H1 (cell line): Measurements from ENCODE around the gene FOXO6. TPM values are rescaled to one million over a fixed set of nuclear protein-coding genes. Genes with fewer than 3 reads are reported as not detected.

Experiments
- CTCF ChIA-PET: fragments of 300-600 bp; sonication (Branson Sonifier 250); formaldehyde crosslinking; loops from one replicate; lab custom pipeline; 2021; ENCODE audit not compliant: partially characterized antibody; lab: Charles Lee
- POLR2A ChIA-PET: fragments of 300-600 bp; sonication (Branson Sonifier 250); formaldehyde crosslinking; loops from one replicate; lab custom pipeline; 2021; ENCODE audit warnings: inconsistent platforms; ENCODE audit not compliant: partially characterized antibody; lab: Charles Lee
- DNase-seq, 2 experiments: peaks; one replicate each; pipeline versions ENCODE4 v3.0.0 to v3.0.0-alpha.2; 2010 to 2022; ENCODE audit warnings: low spot score in 2 of 2, low read depth in 1 of 2, mixed read lengths in 1 of 2
- FAIRE-seq: peaks from 2 replicates; lab custom pipeline; 2011; peaks lifted over from hg19 to GRCh38; lab: Jason Lieb, UNC
- H2AFZ ChIP-seq: 2 replicates; pipeline ENCODE4 v1.8.1; 2012; ENCODE audit warnings: low read length, inconsistent platforms
- H2AK5ac ChIP-seq: 2 replicates; pipeline ENCODE4 v1.6.1; 2013; ENCODE audit warnings: low read depth, low read length
- H2BK120ac ChIP-seq: replicated peaks from 2 replicates; pipeline ENCODE3; 2013; ENCODE audit warnings: low read depth, low read length, inconsistent platforms
- H2BK12ac ChIP-seq: 2 replicates; pipeline ENCODE4 v1.6.1; 2013; ENCODE audit warnings: low read depth, low read length
- H2BK15ac ChIP-seq: 2 replicates; pipeline ENCODE4 v1.6.1; 2013; ENCODE audit warnings: low read length
- H2BK20ac ChIP-seq: 2 replicates; pipeline ENCODE4 v1.6.1; 2013; ENCODE audit warnings: low read length
- H2BK5ac ChIP-seq: 2 replicates; pipeline ENCODE4 v1.6.1; 2013; ENCODE audit warnings: low read depth, low read length
- H3K14ac ChIP-seq: 2 replicates; pipeline ENCODE4 v1.6.1; 2013; ENCODE audit warnings: inconsistent platforms; ENCODE audit not compliant: insufficient read length
- H3K18ac ChIP-seq: 2 replicates; pipeline ENCODE4 v1.6.1; 2013; ENCODE audit warnings: low read length; ENCODE audit errors: extremely low read depth
- H3K23ac ChIP-seq: 2 replicates; pipeline ENCODE4 v1.6.1; 2013; ENCODE audit warnings: inconsistent platforms; ENCODE audit not compliant: insufficient read length
- H3K23me2 ChIP-seq: 2 replicates; pipeline ENCODE4 v1.6.1; 2013; ENCODE audit warnings: low read depth, low read length
- H3K27ac ChIP-seq: 2 replicates; pipeline ENCODE4 v1.6.1; 2011; ENCODE audit warnings: low read depth, low read length, inconsistent platforms
- H3K27me3 ChIP-seq, 4 experiments: replicated peaks in 1 of 4; 1 replicate in 1 of 4; 2 replicates in 3 of 4; pipeline versions ENCODE4 v1.6.1 to v1.8.1; 2011 to 2013; ENCODE audit warnings: low read length in 3 of 4, mild to moderate bottlenecking in 3 of 4, inconsistent platforms in 2 of 4, mixed read lengths in 2 of 4, moderate library complexity in 1 of 4; ENCODE audit not compliant: control insufficient read depth in 3 of 4, insufficient read depth in 3 of 4; ENCODE audit errors: extremely low read depth in 1 of 4
- H3K36me3 ChIP-seq, 4 experiments: 2 replicates each; pipeline versions ENCODE4 v1.6.1 to v1.8.1; 2011 to 2013; ENCODE audit warnings: mild to moderate bottlenecking in 4 of 4, low read length in 3 of 4, moderate library complexity in 2 of 4, control low read depth in 1 of 4, inconsistent platforms in 1 of 4; ENCODE audit not compliant: insufficient read depth in 4 of 4, control insufficient read depth in 2 of 4
- H3K4ac ChIP-seq: replicated peaks from 2 replicates; pipeline ENCODE3; 2013; ENCODE audit warnings: low read length, low read depth, mixed read lengths, inconsistent platforms; ENCODE audit not compliant: insufficient read length
- H3K4me1 ChIP-seq, 4 experiments: replicated peaks in 1 of 4; 1 replicate in 1 of 4; 2 replicates in 3 of 4; pipeline versions ENCODE4 v1.6.1 to v1.8.1; 2011 to 2013; ENCODE audit warnings: low read length in 3 of 4, inconsistent platforms in 2 of 4, mixed read lengths in 1 of 4; ENCODE audit not compliant: insufficient read depth in 4 of 4, control insufficient read depth in 3 of 4
- H3K4me2 ChIP-seq, 2 experiments: 2 replicates each; pipeline versions ENCODE4 v1.6.1 to v1.8.1; 2011 to 2013; ENCODE audit warnings: low read depth in 2 of 2, low read length in 2 of 2, control low read depth in 1 of 2, inconsistent platforms in 1 of 2, mild to moderate bottlenecking in 1 of 2; ENCODE audit not compliant: insufficient read depth in 1 of 2
- H3K4me3 ChIP-seq, 4 experiments: fragments of 200-600, 300-600 bp in 1 of 4; sonication (generic), shearing (Covaris generic), sonication (Bioruptor Twin) in 1 of 4; 2 replicates each; pipeline versions ENCODE4 v1.5.1 to v1.8.1; 2011 to 2016; ENCODE audit warnings: low read length in 4 of 4, low read depth in 3 of 4, control low read depth in 2 of 4, inconsistent platforms in 2 of 4, mild to moderate bottlenecking in 2 of 4, mixed read lengths in 1 of 4, moderate library complexity in 1 of 4; ENCODE audit not compliant: insufficient read depth in 2 of 4; ENCODE audit errors: extremely low read depth in 1 of 4
- H3K56ac ChIP-seq: replicated peaks from 2 replicates; pipeline ENCODE3; 2013; ENCODE audit warnings: low read depth, mild to moderate bottlenecking, mixed read lengths, low read length, inconsistent platforms; ENCODE audit not compliant: insufficient read length
- H3K79me1 ChIP-seq: 2 replicates; pipeline ENCODE4 v1.6.1; 2013; ENCODE audit warnings: low read depth, low read length, control low read depth
- H3K79me2 ChIP-seq, 2 experiments: 2 replicates each; pipeline versions ENCODE4 v1.6.1 to v1.8.1; 2012 to 2013; ENCODE audit warnings: low read length in 2 of 2, mild to moderate bottlenecking in 2 of 2, inconsistent platforms in 1 of 2; ENCODE audit not compliant: insufficient read depth in 2 of 2, control insufficient read depth in 1 of 2
- H3K9ac ChIP-seq, 4 experiments: replicated peaks in 1 of 4; 1 replicate in 1 of 4; 2 replicates in 3 of 4; pipeline versions ENCODE4 v1.6.1 to v1.8.1; 2011 to 2013; ENCODE audit warnings: low read depth in 3 of 4, low read length in 3 of 4, control low read depth in 2 of 4, mild to moderate bottlenecking in 2 of 4, moderate library complexity in 2 of 4, inconsistent platforms in 1 of 4; ENCODE audit errors: extremely low read depth in 1 of 4
- H3K9me3 ChIP-seq, 2 experiments: 2 replicates each; pipeline versions ENCODE4 v1.6.1 to v1.8.1; 2012 to 2013; ENCODE audit warnings: mild to moderate bottlenecking in 2 of 2, moderate library complexity in 2 of 2, control low read depth in 1 of 2, inconsistent platforms in 1 of 2, low read depth in 1 of 2, low read length in 1 of 2, mixed read lengths in 1 of 2; ENCODE audit not compliant: insufficient read depth in 2 of 2
- H4K20me1 ChIP-seq, 2 experiments: replicated peaks in 1 of 2; 2 replicates each; pipeline versions ENCODE3 to v1.8.1; 2011 to 2013; ENCODE audit warnings: inconsistent platforms in 2 of 2, low read length in 2 of 2, mild to moderate bottlenecking in 1 of 2; ENCODE audit not compliant: insufficient read depth in 2 of 2, control insufficient read depth in 1 of 2
- H4K5ac ChIP-seq: 2 replicates; pipeline ENCODE4 v1.6.1; 2013; ENCODE audit warnings: low read length, low read depth, mixed read lengths, inconsistent platforms; ENCODE audit not compliant: insufficient read length
- H4K8ac ChIP-seq: 2 replicates; pipeline ENCODE4 v1.8.0; 2013; ENCODE audit warnings: mild to moderate bottlenecking, moderate library complexity, low read length, inconsistent platforms; ENCODE audit not compliant: insufficient read depth; ENCODE audit errors: extremely low read depth
- H4K91ac ChIP-seq: replicated peaks from 2 replicates; pipeline ENCODE3; 2013; ENCODE audit warnings: low read length, mixed read lengths, inconsistent platforms; ENCODE audit not compliant: insufficient read length
- CBX8 ChIP-seq: fragments of 300-800, 300-1000 bp; sonication (generic); IDR thresholded peaks from 2 replicates; pipeline ENCODE4 v1.7.1; 2016; ENCODE audit warnings: low read depth, low read length, borderline replicate concordance
- WGBS, 2 experiments: shearing (Covaris generic) in 1 of 2; methylation state at CpG; one replicate each; pipeline versions ENCODE4 v1.1.6 to v1.1.7; 2013 to 2015; ENCODE audit warnings: low lambda C conversion rate in 2 of 2, mixed read lengths in 2 of 2, inconsistent platforms in 1 of 2, low coverage in 1 of 2, missing lambda C conversion rate in 1 of 2; ENCODE audit not compliant: insufficient replicate concordance in 2 of 2, insufficient coverage in 1 of 2, insufficient read length in 1 of 2; ENCODE audit errors: extremely low coverage in 1 of 2, missing lambda C conversion rate in 1 of 2; 5-methylcytosine and 5-hydroxymethylcytosine counted together
- polyA plus RNA-seq, 7 experiments: library from polyadenylated mRNA; depleted of rRNA in 3 of 7; stranded (reverse) in 5 of 7; unstranded in 2 of 7; fragments of >200 nt in 5 of 7; fragments of 200-250 nt in 2 of 7; gene quantifications; 1 replicate in 5 of 7; 2 replicates in 1 of 7; 4 replicates in 1 of 7; pipeline versions ENCODE4 v1.2.1 to v1.2.3, GENCODE V29; 2011 to 2013; ENCODE audit warnings: missing spikeins in 2 of 7, mixed read lengths in 2 of 7
- total RNA-seq: library from RNA; stranded (reverse); fragmentation: NEBNext Ultra II Directional; extraction: Animal tissue kit (Norgen Biotek cat#: 25700); gene quantifications from 2 replicates; pipeline ENCODE4 v1.2.1, GENCODE V29; 2021

FOXO6 gene
- total and polyA plus RNA-seq, 2 of the 8 experiments (the other 6 are each of a cell fraction or from before 2014, with no cell fraction given), result 0.59 to 3.0 TPM

DNA sequence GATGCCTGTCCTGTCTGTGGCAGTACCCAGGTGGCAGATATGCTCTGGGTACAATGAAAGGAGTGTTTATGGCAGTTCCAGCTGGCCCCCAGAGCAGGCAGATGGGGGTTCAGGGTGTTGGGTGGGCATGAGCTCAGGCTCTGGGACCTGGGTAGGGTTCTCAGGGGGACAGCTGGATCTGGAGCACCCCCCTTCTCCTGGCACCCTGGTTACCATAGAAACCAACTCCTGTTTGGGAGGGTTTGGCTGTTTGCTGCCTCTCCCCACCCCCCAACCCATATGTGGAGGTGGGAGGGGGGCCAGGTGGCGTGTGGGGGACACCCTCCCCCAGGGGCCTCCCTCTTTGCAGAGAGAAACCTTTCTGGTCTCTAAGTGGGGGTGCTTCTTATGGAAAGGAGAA lies 7.1 kb downstream of the FOXO6 start:
- H2BK5ac ChIP-seq, result no peak overlapping the region
- H3K4me2 ChIP-seq, result no peak overlapping the region
- H3K4me1 ChIP-seq, result peaks cover 16 to 62% (median 47%) of the 10 kb centered on the region in 4 experiments
- DNase-seq (no peak), FAIRE-seq (no peak)
- no peak overlapping the region for H2BK120ac ChIP-seq
- H3K23me2 ChIP-seq, result peaks cover 12% of the 10 kb centered on the region; the same call in 1 of the 2 replicates
- no peak overlapping the region for H4K5ac ChIP-seq
- no peak overlapping the region for H3K56ac ChIP-seq
- H2BK12ac ChIP-seq, result 0 out of 2 replicates have a peak overlapping the region, but pooled peaks have one; percentile 2
- no peaks in the 10 kb centered on the region for H3K9me3 ChIP-seq
- no peak overlapping the region for H3K18ac ChIP-seq
- CTCF ChIA-PET, result interaction anchor here (1.1 to 7.3 kb wide), 8 partner anchors 10 to 96 kb away, joined by 3 to 39 read pairs (median 4); no protein-coding TSS in a partner anchor
- peak overlapping the region; percentile 51 for H4K91ac ChIP-seq
- no peak overlapping the region for H3K4ac ChIP-seq
- no peaks in the 10 kb centered on the region for H3K79me1 ChIP-seq
- H3K23ac ChIP-seq, result no peak overlapping the region
- no peak overlapping the region for H2BK15ac ChIP-seq
- H2BK20ac ChIP-seq, result no peak overlapping the region
- H3K79me2 ChIP-seq, result no peaks in the 10 kb centered on the region
- WGBS, 2 experiments, result 0% methylated on average over 1 of the region's 1 CpG; no CpG with 5 or more reads in 1 of the 2 experiments
- POLR2A ChIA-PET, result interaction anchor here (1.1 to 1.9 kb wide), 4 partner anchors 9 to 37 kb away, joined by 3 to 6 read pairs (median 4); no protein-coding TSS in a partner anchor
- H3K14ac ChIP-seq, result no peak overlapping the region
- H3K9ac ChIP-seq, result no peak overlapping the region
- no peak overlapping the region; the same call in 1 of the 2 replicates for H2AK5ac ChIP-seq
- H4K8ac ChIP-seq, result no peak overlapping the region
- peaks cover 4 to 33% (median 19%) of the 10 kb centered on the region in 4 experiments for H3K27me3 ChIP-seq
- H3K27ac ChIP-seq, result no peak overlapping the region
- no peaks in the 10 kb centered on the region for H3K36me3 ChIP-seq
- H4K20me1 ChIP-seq, result peaks cover 0 to 2% of the 10 kb centered on the region in 2 experiments
- H3K4me3 ChIP-seq, result no peak overlapping the region
- H2AFZ ChIP-seq, result no peak overlapping the region
- no peak for TF ChIP-seq CBX8
